Neuron (in vitro differentiated cells): Measurements from ENCODE around the gene FOXP4.

Source experiments
- H2AFZ ChIP-seq: one replicate; pipeline ENCODE4 v1.6.1; 2013; ENCODE audit warnings: low read depth, mild to moderate bottlenecking, inconsistent platforms, low read length, moderate library complexity
- H3K27me3 ChIP-seq: one replicate; pipeline ENCODE4 v1.6.1; 2013; ENCODE audit warnings: low read length; ENCODE audit not compliant: insufficient read depth
- H3K36me3 ChIP-seq: one replicate; pipeline ENCODE4 v1.6.1; 2013; ENCODE audit warnings: low read length; ENCODE audit not compliant: insufficient read depth
- H3K4me1 ChIP-seq: one replicate; pipeline ENCODE4 v1.6.1; 2013; ENCODE audit warnings: low read length; ENCODE audit not compliant: insufficient read depth
- H3K4me3 ChIP-seq: 2 replicates; pipeline ENCODE4 v1.5.1; 2013; ENCODE audit warnings: mild to moderate bottlenecking, low read length, moderate library complexity
- H3K9me3 ChIP-seq: one replicate; pipeline ENCODE4 v1.6.1; 2013; ENCODE audit warnings: low read length

FOXP4 gene

GRCh38 chr6:41568202-41568584, 22.0 kb downstream of the FOXP4 start:
- H3K4me3 ChIP-seq = no peak overlapping the region
- peaks cover 60% of the 10 kb centered on the region for H3K4me1 ChIP-seq
- H3K9me3 ChIP-seq = no peaks in the 10 kb centered on the region
- no peaks in the 10 kb centered on the region for H3K27me3 ChIP-seq
- no peak overlapping the region for H2AFZ ChIP-seq
- H3K36me3 ChIP-seq = peaks cover 66% of the 10 kb centered on the region

GRCh38 chr6:41568585-41569384, 22.6 kb downstream of the FOXP4 start:
- Histone ChIP-seq H3K9me3 (no peaks in the 10 kb centered on the region), H3K36me3 (peaks cover 69% of the 10 kb centered on the region), H2AFZ (no peak overlapping the region), H3K4me3 (no peak overlapping the region), H3K4me1 (peaks cover 57% of the 10 kb centered on the region), H3K27me3 (no peaks in the 10 kb centered on the region)

GRCh38 chr6:41570259-41570615, 24.1 kb downstream of the FOXP4 start:
- Histone ChIP-seq H3K36me3 (peaks cover 66% of the 10 kb centered on the region), H3K4me3 (peak overlapping the region; percentile 15), H2AFZ (no peak overlapping the region), H3K4me1 (peaks cover 55% of the 10 kb centered on the region), H3K9me3 (no peaks in the 10 kb centered on the region), H3K27me3 (no peaks in the 10 kb centered on the region)

- H3K4me3 ChIP-seq = no peak overlapping the region
- peaks cover 57% of the 10 kb centered on the region for H3K4me1 ChIP-seq
- H3K27me3 ChIP-seq = no peaks in the 10 kb centered on the region
- no peak overlapping the region for H2AFZ ChIP-seq
- no peaks in the 10 kb centered on the region for H3K9me3 ChIP-seq
- H3K36me3 ChIP-seq = peaks cover 57% of the 10 kb centered on the region
Measured at GRCh38 chr6:41571021-41571780, 25.0 kb downstream of the FOXP4 start.

GRCh38 chr6:41572613-41573012, 26.4 kb downstream of the FOXP4 start:
- H2AFZ ChIP-seq = no peak overlapping the region
- peaks cover 43% of the 10 kb centered on the region for H3K36me3 ChIP-seq
- H3K27me3 ChIP-seq = no peaks in the 10 kb centered on the region
- H3K9me3 ChIP-seq = no peaks in the 10 kb centered on the region
- H3K4me3 ChIP-seq = no peak overlapping the region
- peaks cover 62% of the 10 kb centered on the region for H3K4me1 ChIP-seq

GRCh38 chr6:41573276-41573675, 27.1 kb downstream of the FOXP4 start:
- no peak overlapping the region for H2AFZ ChIP-seq
- peaks cover 36% of the 10 kb centered on the region for H3K36me3 ChIP-seq
- H3K27me3 ChIP-seq = no peaks in the 10 kb centered on the region
- H3K4me1 ChIP-seq = peaks cover 62% of the 10 kb centered on the region
- H3K9me3 ChIP-seq = no peaks in the 10 kb centered on the region
- no peak overlapping the region for H3K4me3 ChIP-seq

GRCh38 chr6:41573985-41574384, 27.8 kb downstream of the FOXP4 start:
- Histone ChIP-seq H3K36me3 (peaks cover 32% of the 10 kb centered on the region), H2AFZ (no peak overlapping the region), H3K4me3 (no peak overlapping the region), H3K27me3 (no peaks in the 10 kb centered on the region), H3K9me3 (no peaks in the 10 kb centered on the region), H3K4me1 (peaks cover 60% of the 10 kb centered on the region)

GRCh38 chr6:41575598-41575997, 29.4 kb downstream of the FOXP4 start:
- Histone ChIP-seq H2AFZ (no peak overlapping the region), H3K27me3 (no peaks in the 10 kb centered on the region), H3K4me3 (no peak overlapping the region), H3K36me3 (peaks cover 38% of the 10 kb centered on the region), H3K4me1 (peaks cover 50% of the 10 kb centered on the region), H3K9me3 (no peaks in the 10 kb centered on the region)

GRCh38 chr6:41576667-41577066, 30.5 kb downstream of the FOXP4 start:
- no peaks in the 10 kb centered on the region for H3K9me3 ChIP-seq
- no peak overlapping the region for H2AFZ ChIP-seq
- H3K27me3 ChIP-seq = no peaks in the 10 kb centered on the region
- H3K4me1 ChIP-seq = peaks cover 39% of the 10 kb centered on the region
- peaks cover 37% of the 10 kb centered on the region for H3K36me3 ChIP-seq
- H3K4me3 ChIP-seq = no peak overlapping the region

- H3K9me3 ChIP-seq = no peaks in the 10 kb centered on the region
- H3K36me3 ChIP-seq = peaks cover 36% of the 10 kb centered on the region
- H3K4me3 ChIP-seq = no peak overlapping the region
- H3K27me3 ChIP-seq = no peaks in the 10 kb centered on the region
- no peak overlapping the region for H2AFZ ChIP-seq
- peaks cover 30% of the 10 kb centered on the region for H3K4me1 ChIP-seq
Measured at GRCh38 chr6:41577356-41578216, 31.4 kb downstream of the FOXP4 start.

GRCh38 chr6:41578217-41579087, 32.3 kb downstream of the FOXP4 start:
- Histone ChIP-seq H3K4me3 (no peak overlapping the region), H3K4me1 (peaks cover 32% of the 10 kb centered on the region), H3K9me3 (no peaks in the 10 kb centered on the region), H3K36me3 (peaks cover 39% of the 10 kb centered on the region), H3K27me3 (no peaks in the 10 kb centered on the region), H2AFZ (no peak overlapping the region)

GRCh38 chr6:41579088-41579610, 33.0 kb downstream of the FOXP4 start:
- H3K36me3 ChIP-seq = peaks cover 36% of the 10 kb centered on the region
- H3K4me3 ChIP-seq = no peak overlapping the region
- H3K27me3 ChIP-seq = no peaks in the 10 kb centered on the region
- peaks cover 39% of the 10 kb centered on the region for H3K4me1 ChIP-seq
- no peaks in the 10 kb centered on the region for H3K9me3 ChIP-seq
- no peak overlapping the region for H2AFZ ChIP-seq
